Measurements from ENCODE around the gene USP48.

USP48 gene

DNA sequence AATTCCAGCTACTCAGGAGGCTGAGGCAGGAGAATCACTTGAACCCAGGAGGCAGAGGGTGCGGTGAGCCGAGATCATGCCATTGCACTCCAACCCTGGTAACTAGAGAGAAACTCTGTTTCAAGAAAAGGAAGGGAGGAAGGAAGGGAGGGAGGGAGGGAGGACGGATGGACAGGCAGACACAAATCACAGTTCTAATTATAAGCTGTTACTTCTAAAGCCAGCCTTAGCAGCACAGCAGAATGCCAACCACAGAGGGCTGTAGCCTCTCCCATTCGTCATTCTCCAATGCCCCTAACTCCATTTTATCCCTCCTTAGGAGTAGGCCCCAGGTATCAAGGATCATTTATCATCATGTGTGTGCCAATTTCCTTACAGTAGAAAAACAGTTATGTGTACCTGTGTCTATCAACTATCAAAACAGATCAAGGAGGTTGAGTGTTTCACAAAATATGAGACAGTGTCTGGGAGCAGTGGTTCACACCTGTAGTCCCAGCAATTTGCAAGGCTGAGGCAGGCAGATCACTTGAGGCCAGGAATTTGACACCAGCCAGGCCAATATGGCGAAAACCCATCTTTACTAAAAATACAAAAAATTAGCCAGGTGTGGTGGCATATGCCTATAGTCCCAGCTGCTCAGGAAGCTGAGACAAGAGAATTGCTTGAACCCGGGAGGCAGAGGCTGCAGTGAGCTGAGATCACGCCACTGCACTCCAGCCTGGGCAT, 19.1 kb downstream of the USP48 start:
- TF ChIP-seq, protein P1, sequence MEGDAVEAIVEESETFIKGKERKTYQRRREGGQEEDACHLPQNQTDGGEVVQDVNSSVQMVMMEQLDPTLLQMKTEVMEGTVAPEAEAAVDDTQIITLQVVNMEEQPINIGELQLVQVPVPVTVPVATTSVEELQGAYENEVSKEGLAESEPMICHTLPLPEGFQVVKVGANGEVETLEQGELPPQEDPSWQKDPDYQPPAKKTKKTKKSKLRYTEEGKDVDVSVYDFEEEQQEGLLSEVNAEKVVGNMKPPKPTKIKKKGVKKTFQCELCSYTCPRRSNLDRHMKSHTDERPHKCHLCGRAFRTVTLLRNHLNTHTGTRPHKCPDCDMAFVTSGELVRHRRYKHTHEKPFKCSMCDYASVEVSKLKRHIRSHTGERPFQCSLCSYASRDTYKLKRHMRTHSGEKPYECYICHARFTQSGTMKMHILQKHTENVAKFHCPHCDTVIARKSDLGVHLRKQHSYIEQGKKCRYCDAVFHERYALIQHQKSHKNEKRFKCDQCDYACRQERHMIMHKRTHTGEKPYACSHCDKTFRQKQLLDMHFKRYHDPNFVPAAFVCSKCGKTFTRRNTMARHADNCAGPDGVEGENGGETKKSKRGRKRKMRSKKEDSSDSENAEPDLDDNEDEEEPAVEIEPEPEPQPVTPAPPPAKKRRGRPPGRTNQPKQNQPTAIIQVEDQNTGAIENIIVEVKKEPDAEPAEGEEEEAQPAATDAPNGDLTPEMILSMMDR (IDR thresholded peaks at IDR 0.05; ENCODE audit: insufficient read depth, low read depth, low read length, missing control alignments) = no peak
- peak overlapping the region; percentile 48 for H3K4me3 ChIP-seq (ENCODE audit: low read depth, low read length)
- peak; percentile 59 for DNase-seq (ENCODE audit: low read depth)

DNA sequence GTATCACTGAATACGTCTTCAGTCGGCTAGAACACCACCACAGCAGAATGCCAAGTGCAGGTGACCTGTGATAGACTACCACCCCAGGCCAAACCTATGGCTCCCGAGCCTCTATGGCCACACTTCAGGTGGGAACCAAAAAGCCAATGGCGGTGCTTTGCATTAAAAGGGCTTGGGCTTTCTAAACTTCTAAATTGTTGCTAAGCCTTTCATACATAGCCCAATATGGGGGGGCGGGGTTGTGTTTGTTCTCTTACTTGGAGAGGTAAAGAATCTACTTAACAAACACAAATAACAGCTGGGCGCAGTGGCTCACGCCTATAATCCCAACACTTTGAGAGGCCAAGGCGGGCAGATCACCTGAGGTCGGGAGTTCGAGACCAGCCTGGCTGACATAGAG, 19.7 kb downstream of the USP48 start:
- peak overlapping the region; percentile 48 for H3K4me3 ChIP-seq (ENCODE audit: low read depth, low read length)
- TF ChIP-seq, protein P1 (IDR thresholded peaks at IDR 0.05; ENCODE audit: insufficient read depth, low read depth, low read length, missing control alignments) = no peak
- peak; percentile 70 for DNase-seq (ENCODE audit: low read depth)

DNA sequence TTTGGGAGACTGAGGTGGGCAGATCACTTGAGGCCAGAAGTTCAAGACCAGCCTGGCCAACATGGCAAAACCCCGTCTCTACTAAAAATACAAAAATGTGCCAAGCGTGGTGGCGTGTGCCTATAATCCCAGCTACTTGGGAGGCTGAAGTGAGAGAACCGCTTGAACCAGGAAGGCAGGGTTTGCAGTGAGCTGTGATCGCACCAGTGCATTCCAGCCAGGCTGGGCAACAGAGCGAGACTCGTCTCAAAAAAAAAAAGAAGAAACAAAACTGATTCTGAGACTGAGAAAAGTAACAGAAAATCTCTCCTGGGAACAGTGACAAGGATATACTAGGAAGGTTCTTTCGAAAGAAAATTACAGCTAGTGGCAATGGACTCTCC, 20.9 kb downstream of the USP48 start:
- peak; percentile 93 for DNase-seq (ENCODE audit: low read depth)
- peak overlapping the region; percentile 42 for H3K4me3 ChIP-seq (ENCODE audit: low read depth, low read length)
- TF ChIP-seq, protein P1 (IDR thresholded peaks at IDR 0.05; ENCODE audit: insufficient read depth, low read depth, low read length, missing control alignments) = no peak

DNA sequence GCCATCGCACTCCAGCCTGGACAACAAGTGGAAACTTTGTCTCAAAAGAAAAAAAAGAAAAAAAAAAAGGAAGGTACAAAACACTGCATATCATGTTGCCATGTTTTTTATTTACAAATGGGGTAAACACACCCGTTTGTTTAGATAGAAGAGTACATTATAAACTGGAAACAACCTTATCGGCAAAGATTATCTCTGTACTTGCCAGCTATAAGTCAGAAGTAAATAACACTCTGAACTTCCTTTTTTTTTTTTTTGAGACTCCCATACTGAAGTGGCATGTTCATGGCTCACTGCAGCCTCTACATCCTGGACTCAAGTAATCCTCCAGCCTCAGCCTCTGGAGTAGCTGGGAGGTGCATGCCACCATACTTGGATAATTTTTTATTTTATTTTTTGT, 21.9 kb downstream of the USP48 start:
- peak; percentile 51 for DNase-seq (ENCODE audit: low read depth)
- TF ChIP-seq, protein P1 (IDR thresholded peaks at IDR 0.05; ENCODE audit: insufficient read depth, low read depth, low read length, missing control alignments) = no peak

DNA sequence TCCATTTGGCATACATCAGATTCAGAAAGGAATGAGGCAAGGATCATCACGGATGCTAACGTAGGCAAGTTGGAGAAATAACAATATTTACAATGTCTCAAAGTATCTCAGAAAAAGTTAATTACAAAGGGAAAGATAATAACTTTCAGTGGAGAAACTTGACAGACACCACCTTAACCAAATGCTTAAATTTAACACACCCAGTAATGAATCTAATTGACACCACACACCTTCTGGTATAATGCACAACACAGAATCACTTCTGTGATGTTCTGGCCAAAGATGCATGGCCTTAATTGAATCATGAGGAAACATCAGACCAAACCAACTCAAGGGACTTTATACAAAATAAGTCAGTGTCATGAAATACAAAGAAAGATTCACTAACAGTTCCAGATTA, 23.1 kb downstream of the USP48 start:
- TF ChIP-seq, protein P1 (IDR thresholded peaks at IDR 0.05; ENCODE audit: insufficient read depth, low read depth, low read length, missing control alignments) = no peak
- DNase-seq (ENCODE audit: low read depth) = no peak

More for the DNA sequence above, 21.9 kb downstream of the USP48 start:
- no peak overlapping the region for H3K4me3 ChIP-seq (ENCODE audit: low read depth, low read length)

DNA sequence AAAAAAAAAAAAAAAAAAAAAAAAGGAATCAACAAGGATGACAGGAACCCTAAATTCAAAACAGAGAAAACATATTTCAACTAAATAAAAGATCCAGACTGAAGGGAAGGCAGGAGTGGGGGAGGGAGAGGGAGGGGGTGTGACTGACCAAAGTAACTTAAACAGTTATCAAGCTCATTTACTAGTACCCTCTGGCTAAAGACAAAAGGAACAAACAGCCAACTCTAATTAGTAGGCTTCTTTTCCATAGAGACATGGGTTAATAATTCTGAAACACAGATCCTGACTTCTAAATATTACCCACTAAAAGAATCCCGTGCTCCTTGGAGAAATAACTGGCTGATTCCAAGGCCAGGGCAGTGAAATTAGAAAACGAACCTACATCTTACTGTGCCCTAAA, 23.8 kb downstream of the USP48 start:
- TF ChIP-seq, protein P1 (IDR thresholded peaks at IDR 0.05; ENCODE audit: insufficient read depth, low read depth, low read length, missing control alignments) = no peak
- no peak for DNase-seq (ENCODE audit: low read depth)
- no peak overlapping the region for H3K4me3 ChIP-seq (ENCODE audit: low read depth, low read length)

More for the DNA sequence above, 23.1 kb downstream of the USP48 start:
- no peak overlapping the region for H3K4me3 ChIP-seq (ENCODE audit: low read depth, low read length)

DNA sequence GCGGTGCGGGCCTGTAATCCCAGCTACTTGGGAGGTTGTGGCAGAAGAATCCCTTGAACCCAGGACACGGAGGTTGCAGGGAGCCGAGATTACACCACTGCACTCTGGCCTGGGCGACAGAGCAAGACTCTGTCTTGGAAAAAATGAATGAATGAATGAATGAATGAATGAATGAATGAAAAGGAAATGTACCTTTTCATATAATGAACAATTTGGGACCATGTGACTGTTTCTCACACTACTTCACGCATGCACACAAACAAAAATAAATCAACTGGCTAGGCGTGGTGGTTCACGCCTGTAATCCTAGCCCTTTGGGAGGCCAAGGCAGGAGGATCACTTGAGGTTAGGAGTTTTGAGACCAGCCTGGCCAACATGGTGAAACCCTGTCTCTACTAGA, 24.3 kb downstream of the USP48 start:
- TF ChIP-seq, protein P1 (IDR thresholded peaks at IDR 0.05; ENCODE audit: insufficient read depth, low read depth, low read length, missing control alignments) = no peak
- H3K4me3 ChIP-seq (ENCODE audit: low read depth, low read length) = no peak overlapping the region
- DNase-seq (ENCODE audit: low read depth) = no peak
